Glutamatergic neuron (in vitro differentiated cells): ENCODE data around the gene EXTL2. TPM values are rescaled to one million over a fixed set of nuclear protein-coding genes. Genes with fewer than 3 reads are reported as not detected.

Experiments used
- DNase-seq: peaks from one replicate; pipeline ENCODE4 v3.0.0; 2022
- H3K27ac Mint-ChIP-seq: one replicate; pipeline ENCODE4 v1.8.0; 2020; ENCODE audit warnings: mild to moderate bottlenecking, mixed read lengths, inconsistent platforms; ENCODE audit not compliant: unreplicated experiment
- H3K27me3 Mint-ChIP-seq: one replicate; pipeline ENCODE4 v1.8.0; 2020; ENCODE audit warnings: mild to moderate bottlenecking, moderate library complexity, mixed read lengths, inconsistent platforms; ENCODE audit not compliant: unreplicated experiment
- H3K36me3 Mint-ChIP-seq: one replicate; pipeline ENCODE4 v1.8.0; 2020; ENCODE audit warnings: mild to moderate bottlenecking, mixed read lengths, inconsistent platforms; ENCODE audit not compliant: unreplicated experiment
- H3K4me1 Mint-ChIP-seq: one replicate; pipeline ENCODE4 v1.8.0; 2020; ENCODE audit warnings: mild to moderate bottlenecking, low read depth, mixed read lengths, inconsistent platforms; ENCODE audit not compliant: unreplicated experiment
- H3K4me3 Mint-ChIP-seq: one replicate; pipeline ENCODE4 v1.8.0; 2020; ENCODE audit warnings: mild to moderate bottlenecking, mixed read lengths, inconsistent platforms; ENCODE audit not compliant: unreplicated experiment
- H3K9me3 Mint-ChIP-seq: one replicate; pipeline ENCODE4 v1.8.0; 2020; ENCODE audit warnings: mild to moderate bottlenecking, moderate library complexity, mixed read lengths, inconsistent platforms; ENCODE audit not compliant: unreplicated experiment
- CTCF ChIP-seq: fragments of 200-600 bp; sonication (generic); IDR thresholded peaks from one replicate; pipeline ENCODE4 v1.5.0; 2021; ENCODE audit not compliant: partially characterized antibody, unreplicated experiment
- total RNA-seq: library from RNA; stranded (reverse); fragmentation: NEBNext Ultra II Directional; extraction: Animal tissue kit (Norgen Biotek cat#: 25700); gene quantifications from one replicate; pipeline ENCODE4 v1.2.1, GENCODE V29; 2021; ENCODE audit not compliant: unreplicated experiment

EXTL2 gene
- total RNA-seq, 1 donor from 2014 or later, result 27.9 TPM

- H3K36me3 Mint-ChIP-seq, result peaks cover 9% of the 10 kb centered on the region
- peak; percentile 89 for TF ChIP-seq CTCF
- no peaks in the 10 kb centered on the region for H3K4me1 Mint-ChIP-seq
- H3K27ac Mint-ChIP-seq, result no peak overlapping the region
- H3K9me3 Mint-ChIP-seq, result no peaks in the 10 kb centered on the region
- DNase-seq, result no peak
- no peaks in the 10 kb centered on the region for H3K27me3 Mint-ChIP-seq
- no peak overlapping the region for H3K4me3 Mint-ChIP-seq
Measured at GRCh38 chr1:100921110-100921706, 26.6 kb upstream of the EXTL2 start.

GRCh38 chr1:100912019-100912418 is 17.4 kb upstream of the EXTL2 start:
- no peak overlapping the region for H3K4me3 Mint-ChIP-seq
- H3K36me3 Mint-ChIP-seq, result no peaks in the 10 kb centered on the region
- no peak overlapping the region for H3K27ac Mint-ChIP-seq
- no peak for TF ChIP-seq CTCF
- H3K9me3 Mint-ChIP-seq, result no peaks in the 10 kb centered on the region
- DNase-seq, result no peak
- peaks cover 9% of the 10 kb centered on the region for H3K4me1 Mint-ChIP-seq
- H3K27me3 Mint-ChIP-seq, result no peaks in the 10 kb centered on the region

GRCh38 chr1:100909018-100909417 is 14.4 kb upstream of the EXTL2 start:
- DNase-seq, result no peak
- H3K4me1 Mint-ChIP-seq, result peaks cover 16% of the 10 kb centered on the region
- no peak overlapping the region for H3K27ac Mint-ChIP-seq
- no peaks in the 10 kb centered on the region for H3K9me3 Mint-ChIP-seq
- no peaks in the 10 kb centered on the region for H3K36me3 Mint-ChIP-seq
- H3K4me3 Mint-ChIP-seq, result no peak overlapping the region
- H3K27me3 Mint-ChIP-seq, result no peaks in the 10 kb centered on the region
- TF ChIP-seq CTCF, result no peak

- peaks cover 16% of the 10 kb centered on the region for H3K4me1 Mint-ChIP-seq
- TF ChIP-seq CTCF, result no peak
- H3K27me3 Mint-ChIP-seq, result no peaks in the 10 kb centered on the region
- no peaks in the 10 kb centered on the region for H3K36me3 Mint-ChIP-seq
- DNase-seq, result no peak
- peak overlapping the region; percentile 79 for H3K27ac Mint-ChIP-seq
- no peaks in the 10 kb centered on the region for H3K9me3 Mint-ChIP-seq
- peak overlapping the region; percentile 9 for H3K4me3 Mint-ChIP-seq
Measured at GRCh38 chr1:100907887-100908286, 13.2 kb upstream of the EXTL2 start.

- Mint-ChIP-seq H3K4me1 (peaks cover 16% of the 10 kb centered on the region), H3K27me3 (no peaks in the 10 kb centered on the region), H3K9me3 (no peaks in the 10 kb centered on the region), H3K36me3 (no peaks in the 10 kb centered on the region), H3K4me3 (no peak overlapping the region), H3K27ac (no peak overlapping the region)
- no peak for DNase-seq
- TF ChIP-seq CTCF, result no peak
Measured at GRCh38 chr1:100905181-100905580, 10.5 kb upstream of the EXTL2 start.
